Neutrophil (primary cell): ENCODE results near the gene ELN.

ENCODE experiments used
- H3K27ac ChIP-seq: fragments of 200-600 bp; sonication (generic); 2 replicates; pipeline ENCODE4 v1.5.1; 2016; ENCODE audit warnings: mild to moderate bottlenecking, moderate library complexity
- H3K27me3 ChIP-seq: fragments of 200-600 bp; sonication (generic); 2 replicates; pipeline ENCODE4 v1.6.0; 2016; ENCODE audit warnings: mild to moderate bottlenecking
- H3K36me3 ChIP-seq: fragments of 200-600 bp; sonication (generic); 2 replicates; pipeline ENCODE4 v1.5.1; 2017
- H3K4me1 ChIP-seq, 2 experiments: fragments of 200-600 bp in 1 of 2; sonication (generic) in 1 of 2; 1 replicate in 1 of 2; 2 replicates in 1 of 2; pipeline versions ENCODE4 v1.5.1 to v1.6.1; 2013 to 2016; ENCODE audit warnings: low read depth in 1 of 2, low read length in 1 of 2, mild to moderate bottlenecking in 1 of 2, moderate library complexity in 1 of 2; ENCODE audit not compliant: control insufficient read depth in 1 of 2, insufficient read depth in 1 of 2
- H3K4me3 ChIP-seq, 2 experiments: fragments of 200-600 bp in 1 of 2; sonication (generic) in 1 of 2; 1 replicate in 1 of 2; 2 replicates in 1 of 2; pipeline ENCODE4 v1.5.1; 2013 to 2016; ENCODE audit warnings: low read depth in 1 of 2, low read length in 1 of 2, mild to moderate bottlenecking in 1 of 2, moderate library complexity in 1 of 2
- H3K9me3 ChIP-seq: fragments of 200-600 bp; sonication (generic); 2 replicates; pipeline ENCODE4 v1.5.1; 2016
- TF ChIP-seq, protein P1 (sequence below): fragments of 200-600 bp; sonication (generic); IDR thresholded peaks from 2 replicates; pipeline ENCODE4 v1.5.1; 2016; ENCODE audit warnings: antibody characterized with exemption

The ELN gene

DNA sequence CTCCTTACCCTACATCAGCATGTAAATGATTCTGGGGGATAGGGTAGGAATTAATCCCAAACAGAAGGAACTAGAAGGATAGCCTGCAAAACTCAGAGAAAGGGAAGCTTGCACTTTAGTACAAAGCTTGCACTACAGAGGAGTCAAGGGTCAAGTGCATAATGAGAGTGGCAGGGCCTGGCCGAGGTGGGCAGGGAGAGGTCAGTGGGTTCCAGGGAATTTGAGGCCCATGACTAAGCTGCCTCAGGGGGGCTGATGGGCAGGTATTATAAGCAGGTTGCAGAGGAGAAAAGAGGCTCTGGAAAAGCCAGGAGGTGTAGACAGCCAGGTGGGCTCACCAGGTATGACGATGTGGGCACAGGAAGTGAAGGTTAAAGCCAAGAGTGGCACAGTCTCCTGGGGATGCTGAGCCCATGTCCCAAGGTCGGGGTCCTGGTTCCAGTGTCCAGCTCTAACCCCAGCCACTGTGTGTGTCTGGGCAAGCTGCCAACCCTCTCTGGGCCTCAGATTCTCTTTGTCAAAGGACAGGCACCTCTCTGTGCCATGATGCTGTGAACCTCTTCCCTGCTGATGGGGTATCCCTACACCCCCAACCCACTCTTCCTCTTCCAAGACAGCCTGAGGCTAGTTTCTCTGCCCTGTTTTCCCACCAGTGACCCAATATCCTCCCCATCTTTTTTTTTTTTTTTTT, 32.0 kb upstream of the ELN start:
- H3K36me3 ChIP-seq, result no peaks in the 10 kb centered on the region
- no peaks in the 10 kb centered on the region for H3K27me3 ChIP-seq
- H3K9me3 ChIP-seq, result no peaks in the 10 kb centered on the region

DNA sequence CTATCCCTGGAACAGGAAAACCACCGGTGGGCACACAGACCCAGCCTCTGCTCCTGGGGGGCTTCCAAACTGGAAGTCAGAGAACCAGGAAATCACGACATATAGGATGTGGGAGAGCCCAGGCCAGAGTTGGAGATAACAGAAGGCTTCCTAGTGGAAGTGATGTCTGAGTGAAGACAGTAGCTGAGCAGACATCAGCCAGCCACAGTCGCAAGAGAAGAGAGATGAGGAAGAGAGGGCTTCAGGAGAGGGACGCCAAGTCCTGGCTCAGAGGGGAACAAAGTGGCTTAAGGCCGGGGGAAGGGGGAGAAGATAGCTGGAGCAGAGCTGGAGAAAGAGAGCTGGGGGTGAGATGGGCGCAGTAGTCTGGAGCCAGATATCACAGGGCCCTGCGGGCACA, 30.9 kb upstream of the ELN start:
- no peak overlapping the region for H3K4me3 ChIP-seq
- H3K27ac ChIP-seq, result no peak overlapping the region
- H3K9me3 ChIP-seq, result no peaks in the 10 kb centered on the region
- H3K4me1 ChIP-seq, result no peaks in the 10 kb centered on the region
- H3K27me3 ChIP-seq, result peaks cover 3% of the 10 kb centered on the region
- no peaks in the 10 kb centered on the region for H3K36me3 ChIP-seq
- TF ChIP-seq, protein P1, sequence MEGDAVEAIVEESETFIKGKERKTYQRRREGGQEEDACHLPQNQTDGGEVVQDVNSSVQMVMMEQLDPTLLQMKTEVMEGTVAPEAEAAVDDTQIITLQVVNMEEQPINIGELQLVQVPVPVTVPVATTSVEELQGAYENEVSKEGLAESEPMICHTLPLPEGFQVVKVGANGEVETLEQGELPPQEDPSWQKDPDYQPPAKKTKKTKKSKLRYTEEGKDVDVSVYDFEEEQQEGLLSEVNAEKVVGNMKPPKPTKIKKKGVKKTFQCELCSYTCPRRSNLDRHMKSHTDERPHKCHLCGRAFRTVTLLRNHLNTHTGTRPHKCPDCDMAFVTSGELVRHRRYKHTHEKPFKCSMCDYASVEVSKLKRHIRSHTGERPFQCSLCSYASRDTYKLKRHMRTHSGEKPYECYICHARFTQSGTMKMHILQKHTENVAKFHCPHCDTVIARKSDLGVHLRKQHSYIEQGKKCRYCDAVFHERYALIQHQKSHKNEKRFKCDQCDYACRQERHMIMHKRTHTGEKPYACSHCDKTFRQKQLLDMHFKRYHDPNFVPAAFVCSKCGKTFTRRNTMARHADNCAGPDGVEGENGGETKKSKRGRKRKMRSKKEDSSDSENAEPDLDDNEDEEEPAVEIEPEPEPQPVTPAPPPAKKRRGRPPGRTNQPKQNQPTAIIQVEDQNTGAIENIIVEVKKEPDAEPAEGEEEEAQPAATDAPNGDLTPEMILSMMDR, result no peak

More for the DNA sequence above, 32.0 kb upstream of the ELN start:
- TF ChIP-seq, protein P1, result no peak
- Histone ChIP-seq H3K27ac (no peak overlapping the region), H3K4me3 (no peak overlapping the region), H3K4me1 (no peaks in the 10 kb centered on the region)

DNA sequence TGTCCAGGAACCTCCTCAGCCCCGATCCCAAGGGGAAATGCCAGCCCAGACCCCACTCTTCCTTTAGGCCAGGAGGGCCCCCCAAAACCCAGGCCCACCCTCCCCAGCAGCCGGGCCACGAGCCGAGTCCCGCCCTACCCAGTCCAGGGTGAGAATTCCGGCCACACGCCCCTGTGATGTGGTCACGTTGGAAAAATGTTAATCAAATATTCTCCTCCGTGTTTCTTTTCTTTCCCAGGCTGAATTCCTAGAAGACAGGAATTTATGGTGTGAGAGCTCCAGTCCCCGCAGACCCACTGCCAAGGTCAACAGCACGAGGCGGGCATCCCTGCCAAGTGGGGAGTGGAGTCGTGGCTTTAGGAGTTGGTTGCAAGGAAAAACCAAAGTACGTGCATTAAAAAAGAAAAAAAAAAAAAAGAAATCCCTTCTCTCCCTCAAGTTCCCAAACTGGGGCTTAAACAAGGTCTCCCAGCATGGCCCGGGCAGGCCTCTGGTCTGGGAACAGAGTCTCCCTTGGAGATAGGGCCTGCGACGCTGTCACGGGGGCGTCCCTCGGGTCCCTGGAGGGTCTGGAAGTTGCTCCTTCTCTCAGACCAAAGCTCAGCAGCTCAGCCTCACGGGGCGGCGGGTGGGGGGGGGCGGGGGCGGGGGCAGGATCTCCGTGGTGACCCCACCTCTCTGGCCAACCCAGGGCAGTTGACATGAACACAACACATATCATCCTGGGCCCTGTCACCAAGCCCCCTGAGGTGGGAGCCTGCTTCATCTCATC, 28.1 kb upstream of the ELN start:
- Histone ChIP-seq H3K9me3 (no peaks in the 10 kb centered on the region), H3K4me3 (no peak overlapping the region), H3K27ac (no peak overlapping the region), H3K4me1 (no peaks in the 10 kb centered on the region), H3K27me3 (peaks cover 19% of the 10 kb centered on the region), H3K36me3 (no peaks in the 10 kb centered on the region)
- TF ChIP-seq, protein P1, result no peak

DNA sequence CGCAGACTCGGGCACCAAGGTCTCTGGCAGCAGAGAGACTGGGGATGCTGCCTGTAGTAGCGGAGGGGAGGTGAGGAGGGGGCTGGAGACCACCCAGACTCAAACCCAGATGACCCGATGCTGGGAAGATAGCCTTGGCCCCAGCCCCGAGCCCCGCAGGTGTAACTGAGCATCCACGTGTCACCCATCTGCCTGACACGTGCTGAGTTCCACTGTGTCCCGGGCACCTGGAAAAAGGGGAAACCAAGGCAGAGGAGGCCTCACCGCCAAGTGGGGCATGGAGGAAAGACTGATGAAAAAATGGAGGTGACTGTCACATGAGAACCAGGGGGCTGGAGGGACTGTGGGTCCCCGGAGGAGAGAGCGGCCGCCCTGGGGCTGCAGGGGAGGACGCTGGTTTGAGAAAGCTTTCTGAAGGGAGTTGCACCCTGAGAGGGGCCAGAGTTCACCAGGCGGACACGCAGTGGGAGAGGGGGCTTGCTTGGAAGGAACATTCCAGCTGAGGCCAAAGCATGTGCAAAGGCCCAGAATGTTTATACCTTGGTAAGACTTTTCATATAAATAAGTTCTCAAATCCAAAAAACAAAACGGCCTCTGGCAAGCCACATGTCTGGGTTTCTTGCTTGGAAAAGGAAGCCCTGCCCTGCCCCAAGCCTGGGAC, 27.4 kb upstream of the ELN start:
- peaks cover 19% of the 10 kb centered on the region for H3K27me3 ChIP-seq
- TF ChIP-seq, protein P1, result no peak
- no peaks in the 10 kb centered on the region for H3K9me3 ChIP-seq
- no peak overlapping the region for H3K4me3 ChIP-seq
- H3K27ac ChIP-seq, result no peak overlapping the region
- H3K36me3 ChIP-seq, result no peaks in the 10 kb centered on the region
- H3K4me1 ChIP-seq, result no peaks in the 10 kb centered on the region

DNA sequence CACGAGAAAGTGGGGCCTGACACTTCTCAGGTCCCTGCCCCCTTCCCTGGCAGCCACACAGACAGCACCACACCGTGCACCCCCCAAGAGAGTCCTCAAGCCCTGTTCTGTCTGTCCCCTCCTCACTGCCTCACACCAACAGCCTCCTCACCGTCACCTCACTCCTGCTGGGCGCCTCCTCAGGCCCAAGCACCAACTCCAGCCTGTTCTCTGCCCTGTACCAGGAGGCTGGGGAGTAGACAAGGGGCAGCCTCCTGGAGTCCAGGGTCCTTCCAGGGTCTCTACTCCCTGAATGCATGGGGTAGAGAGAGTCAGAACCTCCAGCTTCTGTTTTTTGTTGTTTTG, 26.9 kb upstream of the ELN start:
- H3K27me3 ChIP-seq, result peaks cover 19% of the 10 kb centered on the region
- no peaks in the 10 kb centered on the region for H3K4me1 ChIP-seq
- H3K36me3 ChIP-seq, result no peaks in the 10 kb centered on the region
- TF ChIP-seq, protein P1, result no peak
- H3K9me3 ChIP-seq, result no peaks in the 10 kb centered on the region
- no peak overlapping the region for H3K27ac ChIP-seq
- no peak overlapping the region for H3K4me3 ChIP-seq
